Testis (tissue), 3 donors: ENCODE data around the gene SFXN2. TPM values are rescaled to one million over a fixed set of nuclear protein-coding genes. Genes with fewer than 3 reads are reported as not detected.

ENCODE experiments used
- DNase-seq: peaks from one replicate; pipeline ENCODE4 v3.0.0-alpha.2; 2019
- H3K27ac ChIP-seq, 2 donors: fragments of 200-600 bp; sonication (generic); one replicate each; pipeline ENCODE4 v1.5.1; 2019
- H3K27me3 ChIP-seq: fragments of 200-600 bp; sonication (generic); one replicate; pipeline ENCODE4 v1.5.1; 2019
- H3K36me3 ChIP-seq: fragments of 200-600 bp; sonication (generic); one replicate; pipeline ENCODE4 v1.5.1; 2017; ENCODE audit warnings: low read depth; ENCODE audit errors: missing control alignments
- H3K4me1 ChIP-seq: fragments of 200-600 bp; sonication (generic); one replicate; pipeline ENCODE4 v1.5.1; 2019
- H3K4me3 ChIP-seq, 2 donors: fragments of 200-600 bp; sonication (generic); one replicate each; pipeline ENCODE4 v1.5.1; 2017 to 2019
- H3K9me3 ChIP-seq: fragments of 200-600 bp; sonication (generic); one replicate; pipeline ENCODE4 v1.5.1; 2017
- POLR2A ChIP-seq: fragments of 450-650 bp; IDR thresholded peaks from one replicate; pipeline ENCODE4 v1.6.1; 2017; ENCODE audit warnings: antibody characterized with exemption, mild to moderate bottlenecking, moderate library complexity
- WGBS, 2 donors: methylation state at CpG; one replicate each; pipeline ENCODE4 v1.1.5; 2018; 5-methylcytosine and 5-hydroxymethylcytosine counted together
- intact Hi-C: fragments of 100-400 bp; cut with DNase I; formaldehyde crosslinking; loops from one replicate; pipeline ENCODE4 v1.15.1; 2023; ENCODE audit warnings: low total_unique reads
- polyA plus RNA-seq: library from polyadenylated mRNA; stranded (reverse); fragments of 350-450 nt; fragmentation: Illumina TruSeq; extraction: RNeasy Lipid Tissue Mini Kit (QIAGEN cat#74804); gene quantifications from one replicate; pipeline ENCODE4 v1.2.3, GENCODE V29; 2014; ENCODE audit warnings: low read depth, low replicate concordance; ENCODE audit not compliant: insufficient read depth
- total RNA-seq, 2 donors: library from RNA; depleted of rRNA; stranded (reverse); fragments of >200 nt; gene quantifications; one replicate each; pipeline ENCODE4 v1.2.3, GENCODE V29; 2016
- TF ChIP-seq, protein P1 (sequence below), 3 experiments: fragments of 450-650 bp in 2 of 3; fragments of 200-600 bp in 1 of 3; sonication (generic) in 1 of 3; IDR thresholded peaks; one replicate each; pipeline ENCODE4 v1.5.1; 2016 to 2019; ENCODE audit warnings: antibody characterized with exemption in 3 of 3, mild to moderate bottlenecking in 2 of 3, moderate library complexity in 1 of 3

The SFXN2 gene
- total and polyA plus RNA-seq, 3 donors from 2014 or later: 4.4 to 9.8 (median 5.6) TPM

DNA sequence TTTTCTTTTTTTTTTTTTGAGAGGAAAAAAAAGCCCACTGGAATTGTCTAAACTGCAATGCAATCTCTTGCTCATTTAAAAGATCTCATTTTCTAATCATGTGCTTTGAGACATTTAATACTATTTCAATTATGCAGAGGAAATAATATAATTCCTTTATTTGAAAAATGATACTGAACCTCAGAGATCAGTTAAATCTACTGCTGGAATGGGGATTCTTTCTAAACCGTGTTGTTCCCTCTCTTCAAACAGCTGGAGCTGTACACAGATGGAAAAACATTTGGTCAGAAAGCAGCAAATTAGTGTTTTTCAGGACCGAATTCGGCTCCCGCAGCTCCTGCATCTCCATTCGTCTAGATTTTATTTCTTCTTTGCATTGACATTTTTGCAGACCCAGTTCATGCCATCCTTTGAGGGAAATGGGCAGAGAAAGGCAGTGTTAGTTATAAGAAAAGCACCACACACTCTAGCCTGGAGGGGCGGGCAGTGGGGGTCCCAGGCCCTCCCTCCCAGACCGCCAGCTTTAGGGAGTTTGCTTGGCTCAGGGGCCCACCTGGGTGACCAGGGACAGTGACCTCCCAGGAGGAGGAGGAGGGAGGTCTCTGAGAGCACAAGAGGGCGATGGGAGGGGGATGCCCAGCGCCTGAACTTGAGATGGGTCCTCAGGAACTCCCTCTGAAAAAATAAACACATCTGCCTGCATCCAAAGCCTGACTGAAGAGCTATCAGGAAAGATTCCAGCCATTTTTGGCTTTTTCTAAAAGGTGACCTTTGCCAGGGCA is 37.7 kb upstream of the SFXN2 start:
- no peak for DNase-seq
- WGBS, 2 donors: 56 to 57% methylated on average over 9 of the region's 9 CpGs
- no peak for TF ChIP-seq POLR2A
- TF ChIP-seq, protein P1, sequence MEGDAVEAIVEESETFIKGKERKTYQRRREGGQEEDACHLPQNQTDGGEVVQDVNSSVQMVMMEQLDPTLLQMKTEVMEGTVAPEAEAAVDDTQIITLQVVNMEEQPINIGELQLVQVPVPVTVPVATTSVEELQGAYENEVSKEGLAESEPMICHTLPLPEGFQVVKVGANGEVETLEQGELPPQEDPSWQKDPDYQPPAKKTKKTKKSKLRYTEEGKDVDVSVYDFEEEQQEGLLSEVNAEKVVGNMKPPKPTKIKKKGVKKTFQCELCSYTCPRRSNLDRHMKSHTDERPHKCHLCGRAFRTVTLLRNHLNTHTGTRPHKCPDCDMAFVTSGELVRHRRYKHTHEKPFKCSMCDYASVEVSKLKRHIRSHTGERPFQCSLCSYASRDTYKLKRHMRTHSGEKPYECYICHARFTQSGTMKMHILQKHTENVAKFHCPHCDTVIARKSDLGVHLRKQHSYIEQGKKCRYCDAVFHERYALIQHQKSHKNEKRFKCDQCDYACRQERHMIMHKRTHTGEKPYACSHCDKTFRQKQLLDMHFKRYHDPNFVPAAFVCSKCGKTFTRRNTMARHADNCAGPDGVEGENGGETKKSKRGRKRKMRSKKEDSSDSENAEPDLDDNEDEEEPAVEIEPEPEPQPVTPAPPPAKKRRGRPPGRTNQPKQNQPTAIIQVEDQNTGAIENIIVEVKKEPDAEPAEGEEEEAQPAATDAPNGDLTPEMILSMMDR (IDR thresholded peaks at IDR 0.05): no peak
- H3K36me3 ChIP-seq: no peaks in the 10 kb centered on the region
- no peak overlapping the region for H3K4me3 ChIP-seq
- H3K4me1 ChIP-seq: peaks cover 70% of the 10 kb centered on the region
- H3K27me3 ChIP-seq: no peaks in the 10 kb centered on the region
- intact Hi-C loops: no loop called here
- H3K9me3 ChIP-seq: no peaks in the 10 kb centered on the region
- peak overlapping the region; percentile 61 to 84 for H3K27ac ChIP-seq

GRCh38 chr10:102677331-102678067 is 36.9 kb upstream of the SFXN2 start:
- TF ChIP-seq, protein P1 (IDR thresholded peaks at IDR 0.05): no peak
- TF ChIP-seq POLR2A: no peak
- Histone ChIP-seq H3K9me3 (no peaks in the 10 kb centered on the region), H3K27me3 (no peaks in the 10 kb centered on the region), H3K4me1 (peaks cover 67% of the 10 kb centered on the region), H3K36me3 (no peaks in the 10 kb centered on the region), H3K27ac (peak overlapping the region; percentile 61 to 84), H3K4me3 (no peak overlapping the region)
- WGBS, 2 donors: 57 to 71% methylated on average over 8 to 9 of the region's 9 CpGs
- DNase-seq: no peak
- intact Hi-C loops: no loop called here

DNA sequence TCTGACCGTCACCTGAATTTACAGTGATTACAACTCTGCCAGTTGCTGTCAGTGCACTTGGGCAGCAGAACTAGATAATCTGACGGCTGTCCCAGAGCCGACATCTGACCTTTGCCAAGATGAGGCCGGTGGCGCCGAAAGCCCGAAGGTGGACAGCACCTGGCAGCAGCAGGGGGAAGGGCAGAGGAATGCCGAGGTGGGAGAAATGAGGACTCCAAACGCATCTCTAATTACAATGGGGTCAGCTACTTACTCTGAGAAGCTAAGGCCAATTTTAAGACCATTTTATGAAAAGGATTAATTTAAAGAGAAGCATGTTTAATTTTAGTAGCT is 36.4 kb upstream of the SFXN2 start:
- WGBS, 2 donors: 70 to 84% methylated on average over 9 of the region's 9 CpGs

DNA sequence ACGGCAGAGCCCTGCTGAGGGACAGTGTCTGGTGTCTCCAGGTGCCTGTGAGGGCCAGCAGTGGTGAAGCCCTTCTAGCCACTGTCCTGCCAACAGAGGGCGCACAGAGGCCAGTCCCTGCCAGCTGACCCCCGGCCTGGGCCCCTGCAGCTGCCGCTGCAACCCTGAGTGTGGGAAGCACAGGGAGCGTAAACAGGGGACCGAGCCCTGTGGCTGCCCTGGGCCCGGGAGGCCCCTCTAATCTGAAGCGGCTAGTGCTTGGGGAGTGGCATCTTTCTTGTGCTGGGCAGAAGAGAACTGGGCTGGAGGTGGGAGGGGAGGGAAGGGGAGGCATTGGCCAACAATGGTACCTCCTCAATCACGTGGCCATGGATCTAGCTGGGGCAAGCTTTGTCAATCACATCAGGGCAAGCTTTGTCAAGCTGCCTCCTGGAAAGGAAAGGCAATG is 35.6 kb upstream of the SFXN2 start:
- Histone ChIP-seq H3K27me3 (no peaks in the 10 kb centered on the region), H3K27ac (no peak overlapping the region), H3K4me3 (no peak overlapping the region), H3K9me3 (no peaks in the 10 kb centered on the region), H3K4me1 (peaks cover 55% of the 10 kb centered on the region), H3K36me3 (no peaks in the 10 kb centered on the region)
- peak; percentile 83 for DNase-seq
- intact Hi-C loops: no loop called here
- 35 to 49% methylated on average over 5 to 9 of the region's 9 CpGs for WGBS, 2 donors
- TF ChIP-seq, protein P1 (IDR thresholded peaks at IDR 0.05): peak; percentile 9 to 51 (median 49)
- no peak for TF ChIP-seq POLR2A

More for the DNA sequence above, 36.4 kb upstream of the SFXN2 start:
- Histone ChIP-seq H3K4me3 (no peak overlapping the region), H3K4me1 (peaks cover 64% of the 10 kb centered on the region), H3K36me3 (no peaks in the 10 kb centered on the region), H3K27ac (peak overlapping the region in 1 of 2 donors; percentile 84), H3K9me3 (no peaks in the 10 kb centered on the region), H3K27me3 (no peaks in the 10 kb centered on the region)
- TF ChIP-seq, protein P1 (IDR thresholded peaks at IDR 0.05): no peak
- intact Hi-C loops: no loop called here
- no peak for DNase-seq
